ENCODE results near the gene EPC2. TPM values are rescaled to one million over a fixed set of nuclear protein-coding genes. Genes with fewer than 3 reads are reported as not detected.

EPC2 gene
- total RNA-seq, 1 donor from 2014 or later: 40.1 TPM

GRCh38 chr2:148819019-148819585 is 174.6 kb downstream of the EPC2 start:
- Histone ChIP-seq H3K27me3 (no peaks in the 10 kb centered on the region), H3K36me3 (no peaks in the 10 kb centered on the region), H3K27ac (no peak overlapping the region), H3K4me3 (no peak overlapping the region), H3K4me1 (no peaks in the 10 kb centered on the region), H3K9me3 (no peaks in the 10 kb centered on the region)
- intact Hi-C loops (cut with DNase I): no loop called here
- TF ChIP-seq CTCF (IDR thresholded peaks at IDR 0.05): no peak
- ATAC-seq (no peak), DNase-seq (no peak)

- no peak for TF ChIP-seq CTCF (IDR thresholded peaks at IDR 0.05)
- DNase-seq (no peak), ATAC-seq (no peak)
- intact Hi-C loops (cut with DNase I): no loop called here
- Histone ChIP-seq H3K4me1 (no peaks in the 10 kb centered on the region), H3K4me3 (no peak overlapping the region), H3K9me3 (no peaks in the 10 kb centered on the region), H3K27me3 (no peaks in the 10 kb centered on the region), H3K36me3 (no peaks in the 10 kb centered on the region), H3K27ac (no peak overlapping the region)
Observed at GRCh38 chr2:148824190-148824589, 179.6 kb downstream of the EPC2 start.

GRCh38 chr2:148826791-148827190 is 182.2 kb downstream of the EPC2 start:
- Histone ChIP-seq H3K4me1 (no peaks in the 10 kb centered on the region), H3K4me3 (no peak overlapping the region), H3K9me3 (no peaks in the 10 kb centered on the region), H3K36me3 (no peaks in the 10 kb centered on the region), H3K27me3 (no peaks in the 10 kb centered on the region), H3K27ac (no peak overlapping the region)
- intact Hi-C loops (cut with DNase I): no loop called here
- ATAC-seq: no peak
- TF ChIP-seq CTCF (IDR thresholded peaks at IDR 0.05): no peak
- no peak for DNase-seq

- Histone ChIP-seq H3K4me1 (no peaks in the 10 kb centered on the region), H3K27ac (no peak overlapping the region), H3K4me3 (no peak overlapping the region), H3K9me3 (no peaks in the 10 kb centered on the region), H3K36me3 (no peaks in the 10 kb centered on the region), H3K27me3 (no peaks in the 10 kb centered on the region)
- no peak for TF ChIP-seq CTCF (IDR thresholded peaks at IDR 0.05)
- intact Hi-C loops (cut with DNase I): no loop called here
- no peak for ATAC-seq
- no peak for DNase-seq
Observed at GRCh38 chr2:148828941-148829340, 184.4 kb downstream of the EPC2 start.

GRCh38 chr2:148829618-148830017 is 185.1 kb downstream of the EPC2 start:
- H3K4me1 ChIP-seq: no peaks in the 10 kb centered on the region
- H3K27ac ChIP-seq: no peak overlapping the region
- no peaks in the 10 kb centered on the region for H3K9me3 ChIP-seq
- no peak overlapping the region for H3K4me3 ChIP-seq
- no peaks in the 10 kb centered on the region for H3K36me3 ChIP-seq
- intact Hi-C loops (cut with DNase I): no loop called here
- TF ChIP-seq CTCF (IDR thresholded peaks at IDR 0.05): no peak
- DNase-seq (no peak), ATAC-seq (no peak)
- no peaks in the 10 kb centered on the region for H3K27me3 ChIP-seq

- no peak for DNase-seq
- H3K36me3 ChIP-seq: no peaks in the 10 kb centered on the region
- H3K27ac ChIP-seq: no peak overlapping the region
- H3K4me3 ChIP-seq: no peak overlapping the region
- H3K4me1 ChIP-seq: no peaks in the 10 kb centered on the region
- TF ChIP-seq CTCF (IDR thresholded peaks at IDR 0.05): no peak
- ATAC-seq: no peak
- no peaks in the 10 kb centered on the region for H3K9me3 ChIP-seq
- no peaks in the 10 kb centered on the region for H3K27me3 ChIP-seq
- intact Hi-C loops (cut with DNase I): no loop called here
Observed at GRCh38 chr2:148832637-148833036, 188.1 kb downstream of the EPC2 start.
